Panc1 (cell line): ENCODE data around the gene ALKBH6.

Experiments
- CTCF ChIP-seq: fragments of 450-650 bp; IDR thresholded peaks from 2 replicates; pipeline ENCODE4 v1.5.1; 2017; ENCODE audit warnings: mild to moderate bottlenecking
- POLR2AphosphoS5 ChIP-seq: IDR thresholded peaks from 2 replicates; pipeline ENCODE4 v1.6.1; 2012; ENCODE audit warnings: mild to moderate bottlenecking, low read depth, low read length, moderate library complexity
- REST ChIP-seq, 2 experiments: IDR thresholded peaks; 2 replicates each; pipeline ENCODE4 v1.6.1; 2011 to 2012; ENCODE audit warnings: low read depth in 2 of 2, control low read depth in 1 of 2, low read length in 1 of 2, mild to moderate bottlenecking in 1 of 2, moderate library complexity in 1 of 2; ENCODE audit not compliant: insufficient read depth in 1 of 2
- SIN3A ChIP-seq: IDR thresholded peaks from 2 replicates; pipeline ENCODE4 v1.6.1; 2012; ENCODE audit warnings: low read depth, mild to moderate bottlenecking, low read length, moderate library complexity, borderline replicate concordance; ENCODE audit not compliant: insufficient read depth
- TCF7L2 ChIP-seq: IDR thresholded peaks from 2 replicates; pipeline ENCODE4 v1.6.1; 2011; ENCODE audit warnings: mild to moderate bottlenecking, low read depth, low read length, inconsistent platforms

GRCh38 chr19:35959968-35960320, 54.1 kb downstream of the ALKBH6 start:
- TF ChIP-seq CTCF (no peak), POLR2AphosphoS5 (no peak), REST (IDR thresholded peaks at IDR 0.05; ENCODE audit: insufficient read depth in 1 of 2, low read depth in 2 of 2, low read length in 1 of 2) (no peak), SIN3A (no peak), TCF7L2 (no peak)
